22Rv1 (cell line): ENCODE results near the gene INSYN1.

Source experiments
- CTCF ChIP-seq: fragments of 450-650 bp; IDR thresholded peaks from 2 replicates; pipeline ENCODE4 v1.5.1; 2017; ENCODE audit warnings: mild to moderate bottlenecking
- ZFX ChIP-seq: fragments of 450-650 bp; IDR thresholded peaks from 2 replicates; pipeline ENCODE4 v1.6.1; 2017; ENCODE audit warnings: antibody characterized with exemption, borderline replicate concordance

GRCh38 chr15:73699249-73700040 is 53.7 kb downstream of the INSYN1 start:
- TF ChIP-seq ZFX (no peak), CTCF (no peak)
